HepG2 (cell line): ENCODE data around the gene SETD2. TPM values are rescaled to one million over a fixed set of nuclear protein-coding genes. Genes with fewer than 3 reads are reported as not detected.
A peak's percentile ranks its signal among the peaks of the same experiment; 100 is the strongest.

Experiments
- BRCA1 ChIP-seq: sonication (generic); formaldehyde crosslinking; IDR thresholded peaks from 2 replicates; pipeline ENCODE4 v1.4.0; 2020; ENCODE audit warnings: missing genetic modification reagents
- CTCF ChIP-seq: sonication (generic); formaldehyde crosslinking; IDR thresholded peaks from 2 replicates; pipeline ENCODE4 v1.5.0; 2020; ENCODE audit warnings: mild to moderate bottlenecking, missing genetic modification reagents, moderate library complexity
- KDM2A ChIP-seq: sonication (generic); formaldehyde crosslinking; IDR thresholded peaks from 2 replicates; pipeline ENCODE4 v1.4.0; 2020; ENCODE audit warnings: low read depth, missing genetic modification reagents, borderline replicate concordance
- PHF21A ChIP-seq: sonication (generic); formaldehyde crosslinking; IDR thresholded peaks from 2 replicates; pipeline ENCODE4 v1.5.0; 2020; ENCODE audit warnings: mild to moderate bottlenecking, missing genetic modification reagents
- RARA ChIP-seq: IDR thresholded peaks from 2 replicates; pipeline ENCODE4 v1.6.1; 2016; ENCODE audit warnings: missing genetic modification reagents, missing compliant biosample characterization
- TEAD3 ChIP-seq: optimal IDR thresholded peaks from 2 replicates; pipeline ENCODE3; 2016; ENCODE audit warnings: borderline replicate concordance
- TP53 ChIP-seq: sonication (generic); formaldehyde crosslinking; conservative IDR thresholded peaks from 2 replicates; pipeline ENCODE4 v1.4.0; 2020; ENCODE audit warnings: missing genetic modification reagents
- ZBTB40 ChIP-seq, 2 experiments: fragments of 450-650 bp in 1 of 2; sonication (generic) in 1 of 2; formaldehyde crosslinking in 1 of 2; IDR thresholded peaks; 2 replicates each; pipeline versions ENCODE4 v1.6.1 to v1.8.0; 2016 to 2022; ENCODE audit warnings: antibody characterized with exemption in 1 of 2, mild to moderate bottlenecking in 1 of 2, missing genetic modification reagents in 1 of 2
- ZNF263 ChIP-seq: sonication (generic); formaldehyde crosslinking; IDR thresholded peaks from 2 replicates; pipeline ENCODE4 v1.4.0; 2020; ENCODE audit warnings: missing genetic modification reagents
- ZNF296 ChIP-seq: sonication (generic); formaldehyde crosslinking; conservative IDR thresholded peaks from 2 replicates; pipeline ENCODE4 v1.5.0; 2020; ENCODE audit warnings: mild to moderate bottlenecking, missing genetic modification reagents
- ZNF33B ChIP-seq: sonication (generic); formaldehyde crosslinking; IDR thresholded peaks from 2 replicates; pipeline ENCODE4 v1.5.1; 2020; ENCODE audit warnings: mild to moderate bottlenecking, missing genetic modification reagents
- ZNF558 ChIP-seq: sonication (generic); formaldehyde crosslinking; IDR thresholded peaks from 2 replicates; pipeline ENCODE4 v1.9.0; 2022; ENCODE audit warnings: mild to moderate bottlenecking, missing genetic modification reagents, borderline replicate concordance
- ZNF674 ChIP-seq: sonication (generic); formaldehyde crosslinking; IDR thresholded peaks from 2 replicates; pipeline ENCODE4 v1.5.0; 2020; ENCODE audit warnings: low read depth, mild to moderate bottlenecking, missing genetic modification reagents
- ZSCAN29 ChIP-seq: sonication (generic); formaldehyde crosslinking; conservative IDR thresholded peaks from 2 replicates; pipeline ENCODE4 v1.4.0; 2020; ENCODE audit warnings: mild to moderate bottlenecking, missing genetic modification reagents
- polyA plus RNA-seq, 8 experiments: library from polyadenylated mRNA; depleted of rRNA in 3 of 8; stranded (reverse) in 7 of 8; unstranded in 1 of 8; fragments of >200 nt; fragmentation: Illumina TruSeq in 4 of 8; extraction: Trizol in 4 of 8; gene quantifications; 2 replicates each; pipeline versions ENCODE4 v1.2.1 to v1.2.3, GENCODE V29; 2011 to 2016; ENCODE audit warnings: low read depth in 4 of 8, missing spikeins in 1 of 8, mixed read lengths in 1 of 8; ENCODE audit not compliant: insufficient read depth in 1 of 8
- total RNA-seq, 5 experiments: library from RNA; depleted of rRNA; stranded (reverse); fragments of >200 nt; fragmentation: Illumina TruSeq; extraction: Trizol; gene quantifications; 2 replicates each; pipeline ENCODE4 v1.2.3, GENCODE V29; 2016; ENCODE audit warnings: low read depth in 1 of 5
- TF ChIP-seq, protein P1 (sequence below): IDR thresholded peaks from 2 replicates; pipeline ENCODE4 v1.6.1; 2016; ENCODE audit warnings: mild to moderate bottlenecking, missing biosample characterization, missing genetic modification reagents
- TF ChIP-seq, protein P2 (sequence below): IDR thresholded peaks from 2 replicates; pipeline ENCODE4 v1.6.1; 2018; ENCODE audit warnings: missing genetic modification reagents, mild to moderate bottlenecking, missing compliant biosample characterization

SETD2 gene
- total and polyA plus RNA-seq, 2 of the 13 experiments (the other 11 are each of a cell fraction or from before 2014, with no cell fraction given), result 14.2 to 24.2 TPM

- TF ChIP-seq ZBTB40 (IDR thresholded peaks at IDR 0.05) (no peak), ZBTB40 (CRISPR knock-in tag; IDR thresholded peaks at IDR 0.05) (no peak), ZNF263 (0 out of 2 replicates have a peak, but pooled peaks have one; percentile 15), ZNF674 (no peak), TEAD3 (CRISPR knock-in tag) (peak; percentile 81), ZNF296 (CRISPR knock-in tag) (0 out of 2 replicates have a peak, but pooled peaks have one; percentile 47), TP53 (CRISPR knock-in tag) (no peak), ZSCAN29 (CRISPR knock-in tag) (0 out of 2 replicates have a peak, but pooled peaks have one; percentile 43), CTCF (CRISPR knock-in tag) (peak; percentile 99), KDM2A (CRISPR knock-in tag) (peak; percentile 77; the same call in 1 of the 2 replicates), BRCA1 (CRISPR knock-in tag) (0 out of 2 replicates have a peak, but pooled peaks have one; percentile 34), ZNF558 (CRISPR knock-in tag) (no peak), ZNF33B (CRISPR knock-in tag) (0 out of 2 replicates have a peak, but pooled peaks have one; percentile 29), RARA (CRISPR knock-in tag) (0 out of 2 replicates have a peak, but pooled peaks have one; percentile 26), PHF21A (no peak)
- TF ChIP-seq, protein P1, sequence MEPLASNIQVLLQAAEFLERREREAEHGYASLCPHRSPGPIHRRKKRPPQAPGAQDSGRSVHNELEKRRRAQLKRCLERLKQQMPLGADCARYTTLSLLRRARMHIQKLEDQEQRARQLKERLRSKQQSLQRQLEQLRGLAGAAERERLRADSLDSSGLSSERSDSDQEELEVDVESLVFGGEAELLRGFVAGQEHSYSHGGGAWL, result peak; percentile 67; the same call in 1 of the 2 replicates
- TF ChIP-seq, protein P2, sequence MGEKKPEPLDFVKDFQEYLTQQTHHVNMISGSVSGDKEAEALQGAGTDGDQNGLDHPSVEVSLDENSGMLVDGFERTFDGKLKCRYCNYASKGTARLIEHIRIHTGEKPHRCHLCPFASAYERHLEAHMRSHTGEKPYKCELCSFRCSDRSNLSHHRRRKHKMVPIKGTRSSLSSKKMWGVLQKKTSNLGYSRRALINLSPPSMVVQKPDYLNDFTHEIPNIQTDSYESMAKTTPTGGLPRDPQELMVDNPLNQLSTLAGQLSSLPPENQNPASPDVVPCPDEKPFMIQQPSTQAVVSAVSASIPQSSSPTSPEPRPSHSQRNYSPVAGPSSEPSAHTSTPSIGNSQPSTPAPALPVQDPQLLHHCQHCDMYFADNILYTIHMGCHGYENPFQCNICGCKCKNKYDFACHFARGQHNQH, result 0 out of 2 replicates have a peak, but pooled peaks have one; percentile 42
Observed at GRCh38 chr3:46998121-46998851, 165.6 kb downstream of the SETD2 start (continued).
